Kidney epithelial cell (primary cell): ENCODE results near the gene DRAM1. TPM values are rescaled to one million over a fixed set of nuclear protein-coding genes. Genes with fewer than 3 reads are reported as not detected.

ENCODE experiments used
- DNase-seq: peaks from one replicate; pipeline ENCODE4 v3.0.0-alpha.2; 2010; ENCODE audit warnings: low read depth
- H3K27me3 ChIP-seq: 2 replicates; pipeline ENCODE4 v1.6.0; 2011; ENCODE audit warnings: low read length; ENCODE audit not compliant: control insufficient read depth, insufficient read depth
- H3K36me3 ChIP-seq: 2 replicates; pipeline ENCODE4 v1.5.1; 2011; ENCODE audit warnings: low read length; ENCODE audit not compliant: control insufficient read depth, insufficient read depth
- H3K4me3 ChIP-seq: 2 replicates; pipeline ENCODE4 v1.5.1; 2011; ENCODE audit warnings: low read depth, mild to moderate bottlenecking, control low read depth, low read length
- CTCF ChIP-seq: IDR thresholded peaks from 2 replicates; pipeline ENCODE4 v1.5.1; 2011; ENCODE audit warnings: mild to moderate bottlenecking, moderate library complexity, low read length, control low read depth, inconsistent platforms; ENCODE audit not compliant: insufficient read depth, poor library complexity, severe bottlenecking
- total RNA-seq: library from RNA; depleted of rRNA; stranded (reverse); fragments of >200 nt; gene quantifications from 2 replicates; pipeline ENCODE4 v1.2.3, GENCODE V29; 2015

Gene DRAM1
- total RNA-seq, 1 donor from 2014 or later: 44.1 TPM

GRCh38 chr12:101945369-101946232, 68.2 kb downstream of the DRAM1 start:
- Histone ChIP-seq H3K27me3 (no peaks in the 10 kb centered on the region), H3K4me3 (no peak overlapping the region), H3K36me3 (no peaks in the 10 kb centered on the region)
- no peak for DNase-seq
- no peak for TF ChIP-seq CTCF

- H3K36me3 ChIP-seq: no peaks in the 10 kb centered on the region
- TF ChIP-seq CTCF: no peak
- H3K4me3 ChIP-seq: no peak overlapping the region
- DNase-seq: no peak
- no peaks in the 10 kb centered on the region for H3K27me3 ChIP-seq
These were observed 68.8 kb downstream of the DRAM1 start for GRCh38 chr12:101946233-101946611.

- Histone ChIP-seq H3K36me3 (no peaks in the 10 kb centered on the region), H3K4me3 (no peak overlapping the region), H3K27me3 (no peaks in the 10 kb centered on the region)
- TF ChIP-seq CTCF: no peak
- DNase-seq: no peak
These were observed 69.9 kb downstream of the DRAM1 start for GRCh38 chr12:101947316-101947715.

GRCh38 chr12:101948365-101948764, 71.0 kb downstream of the DRAM1 start:
- Histone ChIP-seq H3K27me3 (no peaks in the 10 kb centered on the region), H3K4me3 (no peak overlapping the region), H3K36me3 (no peaks in the 10 kb centered on the region)
- no peak for DNase-seq
- no peak for TF ChIP-seq CTCF

GRCh38 chr12:101951002-101951670, 73.8 kb downstream of the DRAM1 start:
- no peak for DNase-seq
- H3K27me3 ChIP-seq: no peaks in the 10 kb centered on the region
- no peak overlapping the region for H3K4me3 ChIP-seq
- H3K36me3 ChIP-seq: no peaks in the 10 kb centered on the region
- no peak for TF ChIP-seq CTCF
